Epithelial cell of esophagus (primary cell): ENCODE measurements around the gene PPM1E.
"Not testable (repeated sequence)": the region's sequence is repeated elsewhere in the genome, so short reads cannot be mapped to it uniquely, and the experiment has no call there.

Experiments used
- DNase-seq: peaks from one replicate; pipeline ENCODE4 v3.0.0; 2010; ENCODE audit warnings: low read depth
- H3K4me3 ChIP-seq: 2 replicates; pipeline ENCODE4 v1.5.1; 2011; ENCODE audit warnings: mild to moderate bottlenecking, low read length, control low read depth
- TF ChIP-seq, protein P1 (sequence below): IDR thresholded peaks from 2 replicates; pipeline ENCODE4 v1.5.1; 2011; ENCODE audit warnings: low read depth, mild to moderate bottlenecking, low read length, control low read depth, inconsistent platforms; ENCODE audit not compliant: insufficient read depth; ENCODE audit errors: missing control alignments

PPM1E gene

DNA sequence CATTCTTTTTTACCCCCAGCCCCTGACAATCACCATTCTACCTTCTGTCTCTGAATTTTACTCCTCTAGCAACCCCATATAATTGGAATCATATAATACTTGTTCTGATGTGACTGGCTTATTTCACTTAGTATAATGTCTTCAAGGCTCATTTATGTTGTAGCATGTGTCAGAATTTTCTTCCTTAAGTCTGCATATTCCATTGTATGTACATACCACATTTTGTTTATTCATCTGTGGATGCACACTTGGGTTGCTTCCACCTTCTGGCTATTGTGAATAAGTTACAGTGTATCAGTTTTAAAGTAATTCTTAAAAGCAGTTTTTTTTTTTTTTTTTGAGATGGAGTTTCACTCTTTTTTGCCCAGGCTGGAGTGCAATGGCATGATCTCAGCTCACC is 24.7 kb upstream of the PPM1E start:
- DNase-seq: no peak

GRCh38 chr17:58734040-58734439 is 21.6 kb upstream of the PPM1E start:
- TF ChIP-seq, protein P1, sequence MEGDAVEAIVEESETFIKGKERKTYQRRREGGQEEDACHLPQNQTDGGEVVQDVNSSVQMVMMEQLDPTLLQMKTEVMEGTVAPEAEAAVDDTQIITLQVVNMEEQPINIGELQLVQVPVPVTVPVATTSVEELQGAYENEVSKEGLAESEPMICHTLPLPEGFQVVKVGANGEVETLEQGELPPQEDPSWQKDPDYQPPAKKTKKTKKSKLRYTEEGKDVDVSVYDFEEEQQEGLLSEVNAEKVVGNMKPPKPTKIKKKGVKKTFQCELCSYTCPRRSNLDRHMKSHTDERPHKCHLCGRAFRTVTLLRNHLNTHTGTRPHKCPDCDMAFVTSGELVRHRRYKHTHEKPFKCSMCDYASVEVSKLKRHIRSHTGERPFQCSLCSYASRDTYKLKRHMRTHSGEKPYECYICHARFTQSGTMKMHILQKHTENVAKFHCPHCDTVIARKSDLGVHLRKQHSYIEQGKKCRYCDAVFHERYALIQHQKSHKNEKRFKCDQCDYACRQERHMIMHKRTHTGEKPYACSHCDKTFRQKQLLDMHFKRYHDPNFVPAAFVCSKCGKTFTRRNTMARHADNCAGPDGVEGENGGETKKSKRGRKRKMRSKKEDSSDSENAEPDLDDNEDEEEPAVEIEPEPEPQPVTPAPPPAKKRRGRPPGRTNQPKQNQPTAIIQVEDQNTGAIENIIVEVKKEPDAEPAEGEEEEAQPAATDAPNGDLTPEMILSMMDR: no peak
- no peak for DNase-seq
- H3K4me3 ChIP-seq: no peak overlapping the region

More for the DNA sequence above, 24.7 kb upstream of the PPM1E start:
- H3K4me3 ChIP-seq: no peak overlapping the region
- TF ChIP-seq, protein P1: no peak

DNA sequence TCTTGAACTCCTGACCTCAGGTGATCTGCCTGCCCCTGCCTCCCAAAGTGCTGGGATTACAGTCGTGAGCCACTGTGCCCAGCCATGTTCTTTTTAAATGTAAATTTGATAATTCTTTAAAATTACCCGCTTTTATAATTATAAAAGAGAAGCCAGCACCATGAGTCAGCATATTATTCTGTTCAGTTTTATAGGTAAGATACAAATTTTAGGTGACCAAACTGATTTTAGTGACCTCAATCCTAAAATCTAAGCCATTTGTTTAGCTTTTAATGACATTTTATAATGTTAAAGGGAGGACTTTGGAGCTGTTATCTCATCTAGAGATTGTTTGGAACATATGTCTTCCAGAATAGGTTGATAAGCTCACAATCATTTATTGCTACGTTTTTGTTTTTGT is 20.8 kb upstream of the PPM1E start:
- DNase-seq: no peak
- TF ChIP-seq, protein P1: no peak
- no peak overlapping the region for H3K4me3 ChIP-seq

DNA sequence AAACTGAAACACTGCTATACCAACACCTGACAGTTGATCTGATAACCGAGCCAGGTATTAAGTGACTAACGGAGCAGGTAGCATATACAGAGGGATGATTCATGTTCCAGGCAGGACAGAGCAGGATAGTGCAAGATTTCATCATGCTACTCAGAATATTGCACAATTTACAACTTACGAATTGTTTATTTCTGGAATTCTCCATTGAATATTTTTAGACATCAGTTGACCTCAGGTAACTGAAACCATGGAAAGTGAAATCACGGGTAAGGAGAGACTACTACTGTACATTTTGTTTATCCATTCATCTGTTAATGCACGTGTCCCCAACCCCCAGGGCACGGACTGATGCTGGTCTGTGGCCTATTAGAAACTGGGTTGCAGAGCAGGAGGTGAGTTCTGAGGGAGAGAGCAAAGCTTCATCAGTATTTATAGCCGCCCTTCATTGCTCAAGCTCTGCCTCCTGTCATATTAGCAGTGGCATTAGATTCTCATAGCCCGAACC is 14.5 kb upstream of the PPM1E start:
- H3K4me3 ChIP-seq: no peak overlapping the region
- peak; percentile 96 for DNase-seq
- TF ChIP-seq, protein P1: no peak

DNA sequence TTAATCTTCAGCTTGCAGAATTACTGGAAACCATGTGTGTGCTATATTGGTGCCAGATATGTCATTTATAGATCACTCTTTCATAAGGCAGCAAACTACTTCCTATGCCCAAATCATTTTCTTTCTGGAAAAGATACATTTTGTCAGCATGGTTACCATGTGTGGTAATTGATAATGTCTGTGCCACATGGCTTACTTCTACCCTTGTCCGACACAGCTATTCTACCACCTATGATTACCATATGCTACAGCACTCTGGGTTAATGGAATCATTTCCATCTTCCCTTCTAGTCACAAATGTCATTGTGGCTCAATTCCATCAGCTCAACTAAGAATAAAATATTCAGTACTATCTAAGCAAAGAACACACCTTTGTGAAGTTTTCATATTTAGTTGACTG is 8.0 kb upstream of the PPM1E start:
- TF ChIP-seq, protein P1: no peak
- no peak overlapping the region for H3K4me3 ChIP-seq
- no peak for DNase-seq

DNA sequence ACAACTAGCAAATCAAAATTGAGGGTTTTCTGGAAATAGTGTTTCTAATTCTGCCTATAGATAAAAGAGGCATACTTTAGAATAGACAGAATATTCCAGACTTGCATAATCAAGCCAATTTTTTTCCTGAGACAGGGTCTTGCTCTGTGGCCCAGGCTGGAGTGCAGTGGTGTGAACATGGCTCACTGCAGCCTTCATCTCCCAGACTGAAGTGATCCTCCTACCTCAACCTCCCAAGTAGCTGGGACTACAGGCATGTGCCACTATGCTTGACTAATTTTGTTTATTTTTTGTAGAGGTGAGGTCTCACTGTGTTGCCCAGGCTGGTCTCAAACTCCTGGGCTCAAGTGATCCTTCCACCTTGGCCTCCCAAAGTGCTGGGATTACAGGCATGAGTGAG is 6.0 kb upstream of the PPM1E start:
- DNase-seq, H3K4me3 ChIP-seq: not testable (repeated sequence)

DNA sequence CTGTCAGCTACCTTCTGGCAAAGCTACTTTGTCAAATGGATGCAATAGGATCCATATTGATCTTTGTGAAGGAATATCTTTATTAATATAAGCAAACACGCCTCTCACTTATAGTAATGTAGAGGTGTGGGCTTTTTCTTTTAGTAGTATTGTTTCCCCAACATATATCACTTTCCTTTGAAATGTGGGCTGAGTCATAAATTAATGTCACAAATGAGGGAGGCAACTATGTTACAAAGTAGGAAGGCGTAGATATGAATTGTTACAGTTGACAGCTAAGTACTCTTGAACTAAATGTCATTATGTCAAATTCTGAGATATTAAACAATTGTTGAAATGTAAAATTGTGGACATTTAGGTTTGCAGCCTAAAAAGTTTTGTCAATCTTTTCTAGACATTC is 2.6 kb upstream of the PPM1E start:
- TF ChIP-seq, protein P1: no peak
- H3K4me3 ChIP-seq: no peak overlapping the region
- no peak for DNase-seq

DNA sequence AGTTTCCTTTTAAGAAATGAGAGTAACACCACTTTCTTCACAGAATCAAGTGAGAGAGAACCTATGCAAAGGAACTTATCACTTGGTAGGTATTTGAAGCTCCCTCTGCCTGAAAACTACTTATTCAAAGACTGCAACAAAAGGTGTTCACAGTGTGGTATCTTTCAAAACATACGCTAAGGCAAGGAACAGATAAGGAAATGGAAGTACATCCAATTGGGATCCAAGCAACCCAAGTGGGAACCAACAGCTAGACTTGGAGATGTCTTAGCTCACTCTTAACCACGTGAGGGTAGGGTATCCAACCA is 431 bp upstream of the PPM1E start:
- DNase-seq: no peak
- TF ChIP-seq, protein P1: no peak
- peak overlapping the region; percentile 52 for H3K4me3 ChIP-seq
